Measurements from ENCODE around the gene SKIL.

The SKIL gene

GRCh38 chr3:170421111-170421641, 63.7 kb downstream of the SKIL start:
- Histone ChIP-seq H3K79me2 (ENCODE audit: low read length) (no peaks in the 10 kb centered on the region), H3K36me3 (replicated peaks; ENCODE audit: insufficient read depth, low read length) (no peaks in the 10 kb centered on the region), H3K4me3 (ENCODE audit: low read length) (no peak overlapping the region), H3K27ac (ENCODE audit: low read length) (no peak overlapping the region), H3K9ac (ENCODE audit: low read length) (no peak overlapping the region), H3K27me3 (replicated peaks; ENCODE audit: insufficient read depth, low read length) (no peaks in the 10 kb centered on the region), H3K9me3 (replicated peaks; ENCODE audit: insufficient read depth, low read length) (no peaks in the 10 kb centered on the region), H3K4me2 (ENCODE audit: low read depth, low read length) (no peak overlapping the region), H3F3A (ENCODE audit: insufficient read depth, low read length) (no peaks in the 10 kb centered on the region), H3K9me2 (replicated peaks; ENCODE audit: insufficient read depth, low read length) (no peaks in the 10 kb centered on the region), H4K20me1 (ENCODE audit: insufficient read depth, low read length) (no peaks in the 10 kb centered on the region), H3K4me1 (ENCODE audit: low read length) (no peaks in the 10 kb centered on the region), H2AFZ (ENCODE audit: low read length) (no peak overlapping the region)
- no peak for DNase-seq
- TF ChIP-seq, protein P1, sequence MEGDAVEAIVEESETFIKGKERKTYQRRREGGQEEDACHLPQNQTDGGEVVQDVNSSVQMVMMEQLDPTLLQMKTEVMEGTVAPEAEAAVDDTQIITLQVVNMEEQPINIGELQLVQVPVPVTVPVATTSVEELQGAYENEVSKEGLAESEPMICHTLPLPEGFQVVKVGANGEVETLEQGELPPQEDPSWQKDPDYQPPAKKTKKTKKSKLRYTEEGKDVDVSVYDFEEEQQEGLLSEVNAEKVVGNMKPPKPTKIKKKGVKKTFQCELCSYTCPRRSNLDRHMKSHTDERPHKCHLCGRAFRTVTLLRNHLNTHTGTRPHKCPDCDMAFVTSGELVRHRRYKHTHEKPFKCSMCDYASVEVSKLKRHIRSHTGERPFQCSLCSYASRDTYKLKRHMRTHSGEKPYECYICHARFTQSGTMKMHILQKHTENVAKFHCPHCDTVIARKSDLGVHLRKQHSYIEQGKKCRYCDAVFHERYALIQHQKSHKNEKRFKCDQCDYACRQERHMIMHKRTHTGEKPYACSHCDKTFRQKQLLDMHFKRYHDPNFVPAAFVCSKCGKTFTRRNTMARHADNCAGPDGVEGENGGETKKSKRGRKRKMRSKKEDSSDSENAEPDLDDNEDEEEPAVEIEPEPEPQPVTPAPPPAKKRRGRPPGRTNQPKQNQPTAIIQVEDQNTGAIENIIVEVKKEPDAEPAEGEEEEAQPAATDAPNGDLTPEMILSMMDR (IDR thresholded peaks at IDR 0.05; ENCODE audit: low read length) = no peak
- TF ChIP-seq EZH2 (optimal IDR thresholded peaks at IDR 0.05; ENCODE audit: low read depth, low read length) (no peak), EZH2phosphoT487 (IDR thresholded peaks at IDR 0.05; ENCODE audit: low read length) (no peak)

- H2AFZ ChIP-seq (ENCODE audit: low read length) = no peak overlapping the region
- H3F3A ChIP-seq (ENCODE audit: insufficient read depth, low read length) = no peaks in the 10 kb centered on the region
- no peaks in the 10 kb centered on the region for H3K36me3 ChIP-seq (replicated peaks; ENCODE audit: insufficient read depth, low read length)
- no peaks in the 10 kb centered on the region for H4K20me1 ChIP-seq (ENCODE audit: insufficient read depth, low read length)
- no peak overlapping the region for H3K27ac ChIP-seq (ENCODE audit: low read length)
- no peak overlapping the region for H3K4me3 ChIP-seq (ENCODE audit: low read length)
- H3K9me2 ChIP-seq (replicated peaks; ENCODE audit: insufficient read depth, low read length) = no peaks in the 10 kb centered on the region
- no peak overlapping the region for H3K4me2 ChIP-seq (ENCODE audit: low read depth, low read length)
- no peaks in the 10 kb centered on the region for H3K9me3 ChIP-seq (replicated peaks; ENCODE audit: insufficient read depth, low read length)
- DNase-seq = no peak
- no peaks in the 10 kb centered on the region for H3K79me2 ChIP-seq (ENCODE audit: low read length)
- TF ChIP-seq, protein P1 (IDR thresholded peaks at IDR 0.05; ENCODE audit: low read length) = no peak
- TF ChIP-seq EZH2phosphoT487 (IDR thresholded peaks at IDR 0.05; ENCODE audit: low read length) (no peak), EZH2 (optimal IDR thresholded peaks at IDR 0.05; ENCODE audit: low read depth, low read length) (no peak)
- no peak overlapping the region for H3K9ac ChIP-seq (ENCODE audit: low read length)
- no peaks in the 10 kb centered on the region for H3K4me1 ChIP-seq (ENCODE audit: low read length)
- H3K27me3 ChIP-seq (replicated peaks; ENCODE audit: insufficient read depth, low read length) = no peaks in the 10 kb centered on the region
Measured at GRCh38 chr3:170421758-170422157, 64.2 kb downstream of the SKIL start.

DNA sequence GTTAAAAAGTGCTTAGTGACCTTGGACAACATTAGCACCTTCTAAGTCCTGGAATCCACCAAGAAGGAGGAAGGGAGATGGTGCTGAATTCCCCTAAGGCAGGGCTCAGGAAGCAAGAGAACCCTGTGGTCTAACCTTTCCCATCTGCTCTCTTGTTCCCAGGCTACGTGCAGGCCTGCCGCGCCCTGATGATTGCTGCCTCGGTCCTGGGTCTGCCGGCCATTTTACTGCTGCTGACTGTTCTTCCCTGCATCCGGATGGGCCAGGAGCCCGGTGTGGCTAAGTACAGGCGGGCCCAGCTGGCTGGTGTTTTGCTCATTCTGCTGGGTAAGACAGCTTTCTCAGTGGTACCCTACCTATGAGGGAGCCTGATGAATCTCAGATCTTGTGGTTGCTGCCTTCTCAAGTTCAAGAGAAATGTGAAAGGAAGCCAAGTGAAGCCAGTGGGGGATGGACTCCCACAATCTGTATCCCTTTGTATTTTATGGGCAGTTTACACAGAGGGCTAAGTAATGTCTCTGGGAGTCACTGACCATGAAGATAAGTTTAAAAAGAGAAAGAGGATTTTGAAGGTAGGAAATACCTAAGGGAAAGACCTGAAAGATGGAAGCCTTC, 65.6 kb downstream of the SKIL start:
- Histone ChIP-seq H3K36me3 (replicated peaks; ENCODE audit: insufficient read depth, low read length) (no peaks in the 10 kb centered on the region), H3K27ac (ENCODE audit: low read length) (no peak overlapping the region), H4K20me1 (ENCODE audit: insufficient read depth, low read length) (no peaks in the 10 kb centered on the region), H3K4me1 (ENCODE audit: low read length) (peaks cover under 1% of the 10 kb centered on the region), H3F3A (ENCODE audit: insufficient read depth, low read length) (no peaks in the 10 kb centered on the region), H3K9me2 (replicated peaks; ENCODE audit: insufficient read depth, low read length) (no peaks in the 10 kb centered on the region), H3K9ac (ENCODE audit: low read length) (no peak overlapping the region), H2AFZ (ENCODE audit: low read length) (no peak overlapping the region), H3K27me3 (replicated peaks; ENCODE audit: insufficient read depth, low read length) (no peaks in the 10 kb centered on the region), H3K79me2 (ENCODE audit: low read length) (no peaks in the 10 kb centered on the region), H3K9me3 (replicated peaks; ENCODE audit: insufficient read depth, low read length) (no peaks in the 10 kb centered on the region), H3K4me2 (ENCODE audit: low read depth, low read length) (no peak overlapping the region), H3K4me3 (ENCODE audit: low read length) (no peak overlapping the region)
- no peak for DNase-seq
- TF ChIP-seq EZH2 (optimal IDR thresholded peaks at IDR 0.05; ENCODE audit: low read depth, low read length) = no peak
- TF ChIP-seq EZH2phosphoT487 (IDR thresholded peaks at IDR 0.05; ENCODE audit: low read length) = no peak
- TF ChIP-seq, protein P1 (IDR thresholded peaks at IDR 0.05; ENCODE audit: low read length) = no peak

Measured in MM.1S (cell line).